Stomach smooth muscle (tissue), 2 donors: ENCODE results near the gene EPHA4.

ENCODE experiments used
- H3K27ac ChIP-seq: one replicate; pipeline ENCODE4 v1.7.0; 2013; ENCODE audit warnings: mild to moderate bottlenecking, low read length, inconsistent platforms
- H3K27me3 ChIP-seq, 2 donors: one replicate each; pipeline ENCODE4 v1.7.0; 2013; ENCODE audit warnings: low read length in 2 of 2; ENCODE audit not compliant: insufficient read depth in 2 of 2, control insufficient read depth in 1 of 2
- H3K36me3 ChIP-seq, 2 donors: one replicate each; pipeline ENCODE4 v1.7.0; 2013; ENCODE audit warnings: low read length in 2 of 2; ENCODE audit not compliant: control insufficient read depth in 2 of 2, insufficient read depth in 2 of 2
- H3K4me1 ChIP-seq: one replicate; pipeline ENCODE4 v1.7.0; 2013; ENCODE audit warnings: low read length; ENCODE audit not compliant: control insufficient read depth, insufficient read depth
- H3K4me3 ChIP-seq, 2 donors: one replicate each; pipeline ENCODE4 v1.7.0; 2013; ENCODE audit warnings: low read length in 2 of 2
- H3K9ac ChIP-seq, 2 donors: one replicate each; pipeline ENCODE4 v1.7.0; 2013; ENCODE audit warnings: low read length in 2 of 2, mild to moderate bottlenecking in 1 of 2
- H3K9me3 ChIP-seq, 2 donors: one replicate each; pipeline ENCODE4 v1.7.0; 2013; ENCODE audit warnings: low read length in 2 of 2; ENCODE audit not compliant: control insufficient read depth in 2 of 2
- donor health status: healthy.
- donor health status: Pancreatic carcinoma.

The EPHA4 gene

GRCh38 chr2:221572821-221573429, 821 bp upstream of the EPHA4 start:
- Histone ChIP-seq H3K9me3 (no peaks in the 10 kb centered on the region), H3K9ac (peak overlapping the region; percentile 71 to 85), H3K4me3 (peak overlapping the region; percentile 81 to 94), H3K4me1 (peaks cover 25% of the 10 kb centered on the region), H3K27me3 (peaks cover 0 to 5% of the 10 kb centered on the region in 2 donors), H3K27ac (peak overlapping the region; percentile 88), H3K36me3 (no peaks in the 10 kb centered on the region)

DNA sequence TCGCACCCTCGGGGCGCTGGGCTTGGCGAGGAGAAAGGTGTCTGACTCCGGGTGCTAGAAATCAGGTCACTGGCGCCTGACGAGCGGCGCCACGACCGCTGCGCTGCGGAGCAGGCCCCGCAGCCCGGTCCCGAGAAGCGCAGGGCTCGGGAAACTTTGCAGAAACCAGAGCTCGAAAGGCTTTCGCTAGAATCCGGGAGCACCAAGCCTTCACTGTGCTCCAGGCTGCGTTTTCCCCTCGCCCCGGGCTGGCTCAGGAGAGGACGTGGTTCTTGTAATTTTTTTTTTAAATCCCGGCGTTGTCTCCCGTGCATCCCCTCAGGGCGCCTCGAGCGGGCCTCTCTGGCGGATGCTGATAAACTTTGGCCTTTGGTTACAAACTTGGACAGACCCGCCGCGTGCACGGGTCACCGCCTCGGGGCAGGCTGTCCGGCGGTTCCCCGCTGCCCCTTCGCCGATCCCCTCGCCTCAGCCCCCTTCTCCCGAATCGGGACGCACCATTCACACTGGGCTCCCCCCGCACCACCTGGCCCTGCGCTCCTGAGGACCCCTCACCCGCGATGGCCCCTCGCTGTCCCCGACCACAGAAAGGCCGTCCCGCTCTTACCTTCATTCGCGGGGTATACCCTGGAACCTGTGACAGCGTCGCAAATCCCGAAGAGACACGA, 419 bp downstream of the EPHA4 start:
- H3K4me1 ChIP-seq: peaks cover 27% of the 10 kb centered on the region

DNA sequence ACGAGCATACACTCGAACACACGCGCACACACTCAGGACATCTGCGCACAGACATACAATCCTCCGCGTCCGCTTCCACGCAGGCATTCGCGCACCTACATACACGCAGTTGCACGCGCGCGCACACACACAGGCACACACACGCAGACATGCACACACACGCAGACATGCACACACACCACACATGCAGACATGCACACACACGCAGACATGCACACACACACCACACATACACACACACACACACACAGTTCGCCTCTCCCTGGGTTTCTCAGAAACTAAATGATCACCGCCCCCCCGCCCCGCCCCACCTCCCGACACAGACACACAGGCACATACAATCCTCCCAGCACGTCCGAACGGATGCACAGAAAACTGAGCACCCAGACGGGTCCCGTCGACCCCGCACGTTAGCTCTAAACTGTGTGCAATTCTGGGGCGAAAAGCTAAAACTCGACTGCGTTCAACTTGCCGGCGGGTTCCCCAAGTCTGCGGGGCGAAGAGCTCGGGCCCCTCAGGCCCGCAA, 1.0 kb downstream of the EPHA4 start:
- Histone ChIP-seq H3K27ac (peak overlapping the region; percentile 85), H3K9me3 (no peaks in the 10 kb centered on the region), H3K36me3 (no peaks in the 10 kb centered on the region), H3K4me1 (peaks cover 27% of the 10 kb centered on the region), H3K27me3 (peaks cover 0 to 7% of the 10 kb centered on the region in 2 donors), H3K9ac (peak overlapping the region; percentile 60 to 72), H3K4me3 (peak overlapping the region; percentile 84 to 94)

More for the DNA sequence above, 419 bp downstream of the EPHA4 start:
- Histone ChIP-seq H3K27me3 (peaks cover 0 to 7% of the 10 kb centered on the region in 2 donors), H3K27ac (peak overlapping the region; percentile 85), H3K9ac (peak overlapping the region; percentile 71 to 72), H3K36me3 (no peaks in the 10 kb centered on the region), H3K9me3 (no peaks in the 10 kb centered on the region), H3K4me3 (peak overlapping the region; percentile 84 to 94)

GRCh38 chr2:221570321-221570935, 1.7 kb downstream of the EPHA4 start:
- Histone ChIP-seq H3K27me3 (peaks cover 0 to 7% of the 10 kb centered on the region in 2 donors), H3K27ac (no peak overlapping the region)

DNA sequence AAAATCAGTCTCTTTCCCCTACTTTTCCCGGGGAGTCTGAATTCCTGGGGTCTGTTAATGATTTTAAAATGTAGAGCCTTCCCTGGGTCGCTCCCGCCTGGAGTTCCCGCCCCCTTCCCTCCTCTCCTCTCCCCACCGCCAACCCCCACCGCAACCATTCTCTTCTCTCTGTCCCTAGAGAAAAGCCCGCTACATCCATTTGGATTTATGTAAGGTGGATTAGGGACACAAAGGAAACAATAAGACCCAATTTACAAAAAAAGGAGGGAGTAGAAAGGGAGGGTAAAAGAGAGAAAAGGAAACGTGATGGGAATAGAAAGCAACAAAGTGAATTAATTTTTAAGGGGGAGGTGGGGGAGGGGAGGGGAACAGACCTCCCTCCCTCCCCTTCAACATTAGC, 2.2 kb downstream of the EPHA4 start:
- peaks cover 27% of the 10 kb centered on the region for H3K4me1 ChIP-seq
- H3K36me3 ChIP-seq: no peaks in the 10 kb centered on the region
- no peak overlapping the region for H3K27ac ChIP-seq
- no peaks in the 10 kb centered on the region for H3K9me3 ChIP-seq
- H3K4me3 ChIP-seq: peak overlapping the region; percentile 84 to 94
- H3K27me3 ChIP-seq: peaks cover 0 to 7% of the 10 kb centered on the region in 2 donors
- H3K9ac ChIP-seq: peak overlapping the region in 1 of 2 donors; percentile 2

More at GRCh38 chr2:221570321-221570935, 1.7 kb downstream of the EPHA4 start:
- Histone ChIP-seq H3K4me1 (peaks cover 27% of the 10 kb centered on the region), H3K36me3 (no peaks in the 10 kb centered on the region), H3K9me3 (no peaks in the 10 kb centered on the region), H3K4me3 (peak overlapping the region; percentile 84 to 94), H3K9ac (peak overlapping the region; percentile 2 to 60)

- Histone ChIP-seq H3K4me3 (peak overlapping the region; percentile 17 to 29), H3K4me1 (peaks cover 27% of the 10 kb centered on the region), H3K9me3 (no peaks in the 10 kb centered on the region), H3K27me3 (peaks cover 0 to 7% of the 10 kb centered on the region in 2 donors), H3K36me3 (no peaks in the 10 kb centered on the region), H3K27ac (no peak overlapping the region), H3K9ac (no peak overlapping the region)
Measured at GRCh38 chr2:221569425-221569845, 2.7 kb downstream of the EPHA4 start.

GRCh38 chr2:221568299-221568698, 3.8 kb downstream of the EPHA4 start:
- no peak overlapping the region for H3K4me3 ChIP-seq
- H3K9me3 ChIP-seq: no peaks in the 10 kb centered on the region
- peaks cover 27% of the 10 kb centered on the region for H3K4me1 ChIP-seq
- H3K9ac ChIP-seq: no peak overlapping the region
- peaks cover 0 to 2% of the 10 kb centered on the region in 2 donors for H3K36me3 ChIP-seq
- peaks cover 0 to 7% of the 10 kb centered on the region in 2 donors for H3K27me3 ChIP-seq
- no peak overlapping the region for H3K27ac ChIP-seq

GRCh38 chr2:221567809-221568208, 4.3 kb downstream of the EPHA4 start:
- Histone ChIP-seq H3K9ac (no peak overlapping the region), H3K4me1 (peaks cover 25% of the 10 kb centered on the region), H3K27me3 (peaks cover 0 to 7% of the 10 kb centered on the region in 2 donors), H3K9me3 (no peaks in the 10 kb centered on the region), H3K27ac (no peak overlapping the region), H3K36me3 (peaks cover 0 to 2% of the 10 kb centered on the region in 2 donors), H3K4me3 (no peak overlapping the region)

- H3K27me3 ChIP-seq: peaks cover 0 to 7% of the 10 kb centered on the region in 2 donors
- no peaks in the 10 kb centered on the region for H3K9me3 ChIP-seq
- no peak overlapping the region for H3K27ac ChIP-seq
- H3K9ac ChIP-seq: no peak overlapping the region
- peaks cover 0 to 2% of the 10 kb centered on the region in 2 donors for H3K36me3 ChIP-seq
- H3K4me3 ChIP-seq: no peak overlapping the region
- H3K4me1 ChIP-seq: peaks cover 20% of the 10 kb centered on the region
Measured at GRCh38 chr2:221567231-221567760, 4.8 kb downstream of the EPHA4 start.

DNA sequence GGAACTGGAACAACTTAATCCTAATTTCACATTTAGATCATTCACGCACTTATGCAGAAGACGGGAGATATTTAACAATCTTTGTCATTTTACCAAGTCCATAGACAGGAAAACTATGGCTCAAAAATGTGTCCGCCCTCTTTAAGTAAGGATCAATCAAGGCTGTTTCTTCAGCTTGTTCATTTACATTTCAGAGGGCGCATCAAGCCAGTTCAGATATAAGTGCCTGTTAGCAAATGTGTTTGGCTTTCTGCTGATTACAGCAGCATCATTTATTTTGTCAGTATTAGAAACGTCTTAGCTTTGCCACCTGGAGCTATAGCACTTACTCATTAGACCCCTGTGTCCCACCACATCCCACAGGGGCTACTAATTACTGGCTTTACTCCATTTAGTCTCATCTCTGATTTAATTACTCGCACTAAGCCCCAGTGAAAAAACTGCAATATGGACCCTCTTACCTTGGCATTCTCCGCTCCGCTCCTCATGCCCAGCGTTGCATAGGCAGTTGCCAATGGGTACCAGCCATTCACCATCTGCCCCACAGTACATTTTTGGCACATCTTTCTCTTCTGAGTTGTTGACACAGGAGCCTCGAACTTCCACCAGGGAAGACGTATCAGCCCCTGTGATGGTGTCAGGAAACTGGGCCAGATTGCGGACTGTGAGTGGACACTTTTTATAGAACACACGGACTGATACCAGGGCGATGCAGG, 8.7 kb downstream of the EPHA4 start:
- H3K9ac ChIP-seq: no peak overlapping the region
- peaks cover 0 to 2% of the 10 kb centered on the region in 2 donors for H3K27me3 ChIP-seq
- H3K4me3 ChIP-seq: no peak overlapping the region
- H3K36me3 ChIP-seq: peaks cover 0 to 2% of the 10 kb centered on the region in 2 donors
- no peak overlapping the region for H3K27ac ChIP-seq
- H3K4me1 ChIP-seq: peaks cover 3% of the 10 kb centered on the region
- H3K9me3 ChIP-seq: no peaks in the 10 kb centered on the region
